IMR-90 (cell line): ENCODE data around the gene ACTA1. TPM values are rescaled to one million over a fixed set of nuclear protein-coding genes. Genes with fewer than 3 reads are reported as not detected.

Source experiments
- ATAC-seq: fragments of 200-7000 bp; cut with Tn5 transposase; 2 replicates; pipeline ENCODE4 v1.9.1; 2020; ENCODE audit warnings: low read depth, mild to moderate bottlenecking, moderate library complexity
- BruUV-seq: library from RNA; stranded (reverse); fragments of 400-500 nt; replicated peaks from 2 replicates; lab custom pipeline; 2021; lab: Mats Ljungman, UMichigan
- CTCF ChIA-PET: fragments of 300-600 bp; formaldehyde crosslinking; extraction: SDS; loops from one replicate; lab custom pipeline; 2021; ENCODE audit warnings: antibody characterized with exemption; lab: Yijun Ruan, JAX
- POLR2A ChIA-PET: fragments of 300-600 bp; sonication (Branson Sonifier 250); formaldehyde crosslinking; loops from one replicate; lab custom pipeline; 2022; ENCODE audit warnings: antibody characterized with exemption; ENCODE audit not compliant: unreplicated experiment; lab: Charles Lee
- DNase-seq: peaks from one replicate; pipeline ENCODE4 v3.0.0; 2013
- H2AFZ ChIP-seq: replicated peaks from 2 replicates; pipeline ENCODE3; 2013; ENCODE audit warnings: low read length, mild to moderate bottlenecking; ENCODE audit not compliant: poor library complexity
- H2AK5ac ChIP-seq: 2 replicates; pipeline ENCODE4 v1.6.1; 2013; ENCODE audit warnings: low read depth, low read length, inconsistent platforms
- H2AK9ac ChIP-seq: replicated peaks from 2 replicates; pipeline ENCODE3; 2013; ENCODE audit warnings: mild to moderate bottlenecking, low read depth, low read length, moderate library complexity; ENCODE audit not compliant: poor library complexity
- H2BK120ac ChIP-seq: 2 replicates; pipeline ENCODE4 v1.6.1; 2013; ENCODE audit warnings: low read depth, low read length, inconsistent platforms
- H2BK15ac ChIP-seq: 3 replicates; pipeline ENCODE4 v1.6.1; 2013; ENCODE audit warnings: low read depth, low read length, inconsistent platforms
- H2BK20ac ChIP-seq: 2 replicates; pipeline ENCODE4 v1.6.1; 2013; ENCODE audit warnings: low read depth, mild to moderate bottlenecking, inconsistent platforms, low read length, moderate library complexity
- H2BK5ac ChIP-seq: 2 replicates; pipeline ENCODE4 v1.6.1; 2013; ENCODE audit warnings: mild to moderate bottlenecking, low read depth, low read length, inconsistent platforms; ENCODE audit not compliant: poor library complexity, severe bottlenecking
- H3K14ac ChIP-seq: replicated peaks from 2 replicates; pipeline ENCODE4 v1.6.1; 2013; ENCODE audit warnings: low read depth, low read length, inconsistent platforms
- H3K18ac ChIP-seq: 2 replicates; pipeline ENCODE4 v1.6.1; 2013; ENCODE audit warnings: low read depth, low read length, control low read depth
- H3K23ac ChIP-seq: 2 replicates; pipeline ENCODE4 v1.6.1; 2013; ENCODE audit warnings: low read depth, low read length, inconsistent platforms
- H3K27ac ChIP-seq: 2 replicates; pipeline ENCODE4 v1.5.1; 2013; ENCODE audit warnings: mild to moderate bottlenecking, control low read depth, low read length; ENCODE audit not compliant: insufficient read depth
- H3K27me3 ChIP-seq: 2 replicates; pipeline ENCODE4 v1.6.1; 2013; ENCODE audit warnings: low read length; ENCODE audit not compliant: control insufficient read depth, insufficient read depth
- H3K36me3 ChIP-seq: 2 replicates; pipeline ENCODE4 v1.6.1; 2013; ENCODE audit warnings: low read length, mixed read lengths; ENCODE audit not compliant: control insufficient read depth, insufficient read depth
- H3K4ac ChIP-seq: 2 replicates; pipeline ENCODE4 v1.6.1; 2013; ENCODE audit warnings: low read depth, low read length, inconsistent platforms
- H3K4me1 ChIP-seq: 2 replicates; pipeline ENCODE4 v1.6.1; 2013; ENCODE audit warnings: low read length, mixed read lengths; ENCODE audit not compliant: control insufficient read depth, insufficient read depth
- H3K4me2 ChIP-seq: 2 replicates; pipeline ENCODE4 v1.6.1; 2013; ENCODE audit warnings: low read depth, mild to moderate bottlenecking, control low read depth, low read length, moderate library complexity
- H3K4me3 ChIP-seq: 2 replicates; pipeline ENCODE4 v1.5.1; 2013; ENCODE audit warnings: low read depth, mild to moderate bottlenecking, control low read depth, low read length, moderate library complexity; ENCODE audit not compliant: insufficient read depth
- H3K56ac ChIP-seq: 2 replicates; pipeline ENCODE4 v1.6.1; 2013; ENCODE audit warnings: low read length, inconsistent platforms; ENCODE audit not compliant: insufficient read depth; ENCODE audit errors: extremely low read depth
- H3K79me1 ChIP-seq, 2 experiments: 2 replicates each; pipeline ENCODE4 v1.6.1; 2013; ENCODE audit warnings: low read length in 2 of 2, inconsistent platforms in 1 of 2, low read depth in 1 of 2
- H3K9ac ChIP-seq: 2 replicates; pipeline ENCODE4 v1.6.1; 2013; ENCODE audit warnings: low read depth, low read length, control low read depth
- H3K9me1 ChIP-seq: 2 replicates; pipeline ENCODE4 v1.6.1; 2013; ENCODE audit warnings: low read length, inconsistent platforms; ENCODE audit not compliant: insufficient read depth
- H3K9me3 ChIP-seq: 2 replicates; pipeline ENCODE4 v1.6.1; 2013; ENCODE audit warnings: low read length; ENCODE audit not compliant: control insufficient read depth, insufficient read depth
- H4K20me1 ChIP-seq: 2 replicates; pipeline ENCODE4 v1.6.1; 2013; ENCODE audit warnings: low read length, inconsistent platforms; ENCODE audit not compliant: insufficient read depth
- H4K5ac ChIP-seq: 2 replicates; pipeline ENCODE4 v1.6.1; 2013; ENCODE audit warnings: mild to moderate bottlenecking, low read depth, low read length, control low read depth
- H4K8ac ChIP-seq, 2 experiments: 2 replicates each; pipeline ENCODE4 v1.6.1; 2013; ENCODE audit warnings: low read depth in 2 of 2, low read length in 2 of 2, control low read depth in 1 of 2, inconsistent platforms in 1 of 2
- H4K91ac ChIP-seq: 2 replicates; pipeline ENCODE4 v1.6.1; 2013; ENCODE audit warnings: low read depth, low read length, inconsistent platforms; ENCODE audit not compliant: insufficient read depth
- BHLHE40 ChIP-seq: fragments of 150-350 bp; IDR thresholded peaks from 2 replicates; pipeline ENCODE4 v1.6.1; 2016; ENCODE audit warnings: mild to moderate bottlenecking, low read depth, low read length
- CHD1 ChIP-seq: IDR thresholded peaks from 2 replicates; pipeline ENCODE4 v1.6.1; 2012; ENCODE audit warnings: low read depth, low read length, improper control_type of control experiment
- ELK1 ChIP-seq: fragments of 150-350 bp; IDR thresholded peaks from 2 replicates; pipeline ENCODE4 v1.6.1; 2016; ENCODE audit warnings: low read depth, mild to moderate bottlenecking, low read length, moderate library complexity, borderline replicate concordance
- MAZ ChIP-seq: IDR thresholded peaks from 2 replicates; pipeline ENCODE4 v1.6.1; 2012; ENCODE audit warnings: low read depth, mild to moderate bottlenecking, low read length, improper control_type of control experiment, moderate library complexity, borderline replicate concordance
- MXI1 ChIP-seq: IDR thresholded peaks from 2 replicates; pipeline ENCODE4 v1.6.1; 2012; ENCODE audit warnings: low read depth, mild to moderate bottlenecking, low read length, moderate library complexity, borderline replicate concordance
- NFE2L2 ChIP-seq: fragments of 150-350 bp; IDR thresholded peaks from 2 replicates; pipeline ENCODE4 v1.6.1; 2016; ENCODE audit warnings: low read depth, mild to moderate bottlenecking, low read length
- POLR2A ChIP-seq: IDR thresholded peaks from 2 replicates; pipeline ENCODE4 v1.6.1; 2012; ENCODE audit warnings: mild to moderate bottlenecking, low read depth, low read length
- RAD21 ChIP-seq: IDR thresholded peaks from 2 replicates; pipeline ENCODE4 v1.6.1; 2012; ENCODE audit warnings: low read length, improper control_type of control experiment
- RCOR1 ChIP-seq: IDR thresholded peaks from 2 replicates; pipeline ENCODE4 v1.6.1; 2012; ENCODE audit warnings: mild to moderate bottlenecking, low read length, improper control_type of control experiment; ENCODE audit not compliant: insufficient replicate concordance
- SMC3 ChIP-seq: fragments of 150-350 bp; IDR thresholded peaks from 2 replicates; pipeline ENCODE4 v1.6.1; 2016; ENCODE audit warnings: low read depth, mild to moderate bottlenecking, antibody characterized with exemption, low read length, moderate library complexity
- WGBS, 2 experiments: methylation state at CpG; one replicate each; pipeline versions ENCODE4 v1.1.5 to v1.1.7; 2013; ENCODE audit warnings: missing lambda C conversion rate in 2 of 2; ENCODE audit not compliant: insufficient read length in 1 of 2; ENCODE audit errors: extremely low coverage in 2 of 2; 5-methylcytosine and 5-hydroxymethylcytosine counted together
- dilution Hi-C: fragments of 300-500 bp; cut with HindIII; formaldehyde crosslinking; loops from one replicate; pipeline ENCODE4 v1.14.3; 2018; ENCODE audit warnings: low sequenced_read_pairs; ENCODE audit not compliant: unreplicated experiment
- in situ Hi-C: fragments of 300-500 bp; cut with MboI; formaldehyde crosslinking; loops from 3 replicates; pipeline ENCODE4 v1.14.3; 2019; ENCODE audit warnings: low sequenced_read_pairs, inconsistent platforms, mixed read lengths
- intact Hi-C: fragments of 100-400 bp; cut with micrococcal nuclease; formaldehyde crosslinking; loops from 2 replicates; pipeline ENCODE4 v1.10.0; 2022
- polyA plus RNA-seq, 3 experiments: library from polyadenylated mRNA; depleted of rRNA; stranded (reverse); fragments of >200 nt; gene quantifications; 2 replicates each; pipeline ENCODE4 v1.2.3, GENCODE V29; 2012; ENCODE audit warnings: low replicate concordance in 1 of 3
- total RNA-seq: library from RNA; depleted of rRNA; stranded (reverse); fragments of >200 nt; gene quantifications from 2 replicates; pipeline ENCODE4 v1.2.3, GENCODE V29; 2012
- TF ChIP-seq, protein P1 (sequence below): fragments of 150-350 bp; IDR thresholded peaks from 2 replicates; pipeline ENCODE4 v1.6.1; 2017; ENCODE audit warnings: mild to moderate bottlenecking, antibody characterized with exemption, low read length, low read depth
- TF ChIP-seq, protein P2 (sequence below): conservative IDR thresholded peaks from 2 replicates; pipeline ENCODE4 v1.5.1; 2012; ENCODE audit warnings: mild to moderate bottlenecking, low read depth, low read length, improper control_type of control experiment

ACTA1 gene
- total and polyA plus RNA-seq, 2 of the 4 experiments (the other 2 are of a cell fraction), result not detected

GRCh38 chr1:229456016-229456415, 22.1 kb upstream of the ACTA1 start:
- Histone ChIP-seq H3K9me3 (no peaks in the 10 kb centered on the region), H2BK120ac (no peak overlapping the region), H3K56ac (no peak overlapping the region), H2BK15ac (no peak overlapping the region), H3K79me1 (no peaks in the 10 kb centered on the region), H4K5ac (no peak overlapping the region), H2AK5ac (no peak overlapping the region), H3K14ac (no peak overlapping the region), H3K4me1 (no peaks in the 10 kb centered on the region), H3K18ac (no peak overlapping the region), H3K4ac (no peak overlapping the region), H4K91ac (no peak overlapping the region), H2AFZ (no peak overlapping the region), H4K8ac (no peak overlapping the region), H3K9ac (no peak overlapping the region), H3K36me3 (peaks cover 13% of the 10 kb centered on the region), H3K23ac (no peak overlapping the region), H3K4me3 (no peak overlapping the region), H2BK5ac (no peak overlapping the region), H3K9me1 (no peaks in the 10 kb centered on the region), H3K27ac (no peak overlapping the region), H4K20me1 (no peaks in the 10 kb centered on the region), H3K4me2 (no peak overlapping the region), H2AK9ac (no peak overlapping the region), H2BK20ac (no peak overlapping the region), H3K27me3 (no peaks in the 10 kb centered on the region)
- DNase-seq (no peak), ATAC-seq (no peak)
- dilution Hi-C loops, result no loop called here
- in situ Hi-C loops, result no loop called here
- WGBS, 2 experiments, result no CpG with 5 or more reads among the region's 3 CpGs
- TF ChIP-seq POLR2A (no peak), RAD21 (no peak), SMC3 (no peak), BHLHE40 (no peak), NFE2L2 (no peak), ELK1 (no peak), CHD1 (no peak), MXI1 (no peak), MAZ (no peak), RCOR1 (no peak)
- TF ChIP-seq, protein P1, sequence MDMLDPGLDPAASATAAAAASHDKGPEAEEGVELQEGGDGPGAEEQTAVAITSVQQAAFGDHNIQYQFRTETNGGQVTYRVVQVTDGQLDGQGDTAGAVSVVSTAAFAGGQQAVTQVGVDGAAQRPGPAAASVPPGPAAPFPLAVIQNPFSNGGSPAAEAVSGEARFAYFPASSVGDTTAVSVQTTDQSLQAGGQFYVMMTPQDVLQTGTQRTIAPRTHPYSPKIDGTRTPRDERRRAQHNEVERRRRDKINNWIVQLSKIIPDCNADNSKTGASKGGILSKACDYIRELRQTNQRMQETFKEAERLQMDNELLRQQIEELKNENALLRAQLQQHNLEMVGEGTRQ, result no peak
- TF ChIP-seq, protein P2, sequence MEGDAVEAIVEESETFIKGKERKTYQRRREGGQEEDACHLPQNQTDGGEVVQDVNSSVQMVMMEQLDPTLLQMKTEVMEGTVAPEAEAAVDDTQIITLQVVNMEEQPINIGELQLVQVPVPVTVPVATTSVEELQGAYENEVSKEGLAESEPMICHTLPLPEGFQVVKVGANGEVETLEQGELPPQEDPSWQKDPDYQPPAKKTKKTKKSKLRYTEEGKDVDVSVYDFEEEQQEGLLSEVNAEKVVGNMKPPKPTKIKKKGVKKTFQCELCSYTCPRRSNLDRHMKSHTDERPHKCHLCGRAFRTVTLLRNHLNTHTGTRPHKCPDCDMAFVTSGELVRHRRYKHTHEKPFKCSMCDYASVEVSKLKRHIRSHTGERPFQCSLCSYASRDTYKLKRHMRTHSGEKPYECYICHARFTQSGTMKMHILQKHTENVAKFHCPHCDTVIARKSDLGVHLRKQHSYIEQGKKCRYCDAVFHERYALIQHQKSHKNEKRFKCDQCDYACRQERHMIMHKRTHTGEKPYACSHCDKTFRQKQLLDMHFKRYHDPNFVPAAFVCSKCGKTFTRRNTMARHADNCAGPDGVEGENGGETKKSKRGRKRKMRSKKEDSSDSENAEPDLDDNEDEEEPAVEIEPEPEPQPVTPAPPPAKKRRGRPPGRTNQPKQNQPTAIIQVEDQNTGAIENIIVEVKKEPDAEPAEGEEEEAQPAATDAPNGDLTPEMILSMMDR, result no peak
- POLR2A ChIA-PET, result no interaction called here
- CTCF ChIA-PET, result interaction anchor here (2.1 kb wide), 1 partner anchor 13 kb away, joined by 4 read pairs; no protein-coding TSS in a partner anchor
- intact Hi-C loops, result no loop called here
- no TSS peak for BruUV-seq
